Measurements from ENCODE around the gene ABHD16A. TPM values are rescaled to one million over a fixed set of nuclear protein-coding genes. Genes with fewer than 3 reads are reported as not detected.
A peak's percentile ranks its signal among the peaks of the same experiment; 100 is the strongest.

The ABHD16A gene
- total and polyA plus RNA-seq, 2 of the 13 experiments (the other 11 are each of a cell fraction or from before 2014, with no cell fraction given), result 43.5 to 45.4 TPM

GRCh38 chr6:31737315-31737990 lies 34.3 kb upstream of the ABHD16A start (continued):
- TF ChIP-seq AFF4 (CRISPR knock-in tag; IDR thresholded peaks at IDR 0.05) (no peak), ETV6 (CRISPR knock-in tag; conservative IDR thresholded peaks at IDR 0.05) (peak; percentile 73; the same call in 1 of the 2 replicates), ZNF180 (CRISPR knock-in tag; IDR thresholded peaks at IDR 0.05; ENCODE audit: borderline replicate concordance, low read depth) (no peak), GATA4 (IDR thresholded peaks at IDR 0.05; ENCODE audit: borderline replicate concordance, low read depth) (peak; percentile 89), PHF5A (CRISPR knock-in tag; IDR thresholded peaks at IDR 0.05; ENCODE audit: low read depth, unreplicated experiment) (no peak), BRF2 (CRISPR knock-in tag; IDR thresholded peaks at IDR 0.05) (no peak), ZSCAN12 (CRISPR knock-in tag; IDR thresholded peaks at IDR 0.05) (no peak), ZNF567 (CRISPR knock-in tag; IDR thresholded peaks at IDR 0.05; ENCODE audit: borderline replicate concordance) (no peak), FOXM1 (CRISPR knock-in tag; IDR thresholded peaks at IDR 0.05) (no peak), TCF7 (IDR thresholded peaks at IDR 0.05; ENCODE audit: low read depth) (peak; percentile 90), GFI1 (CRISPR knock-in tag; IDR thresholded peaks at IDR 0.05; ENCODE audit: borderline replicate concordance) (peak; percentile 89), ZBTB3 (CRISPR knock-in tag; IDR thresholded peaks at IDR 0.05; ENCODE audit: borderline replicate concordance, low read depth) (no peak), ATF6 (CRISPR knock-in tag; conservative IDR thresholded peaks at IDR 0.05) (no peak), ELF1 (CRISPR knock-in tag; IDR thresholded peaks at IDR 0.05) (peak; percentile 50), MBD4 (IDR thresholded peaks at IDR 0.05; ENCODE audit: borderline replicate concordance, low read length) (no peak), REL (CRISPR knock-in tag; conservative IDR thresholded peaks at IDR 0.05) (no peak; the same call in 1 of the 2 replicates), ZBTB21 (CRISPR knock-in tag; IDR thresholded peaks at IDR 0.05) (no peak), MYC (CRISPR knock-in tag; IDR thresholded peaks at IDR 0.05; ENCODE audit: borderline replicate concordance) (peak; percentile 57; the same call in 1 of the 2 replicates), NFYB (CRISPR knock-in tag; IDR thresholded peaks at IDR 0.05) (0 out of 2 replicates have a peak, but pooled peaks have one; percentile 7), SSRP1 (CRISPR knock-in tag; IDR thresholded peaks at IDR 0.05) (peak; percentile 93), ZNF30 (CRISPR knock-in tag; IDR thresholded peaks at IDR 0.05) (no peak)
